HEK293T (cell line): ENCODE results near the gene CHAF1A.

Experiments
- CTCF ChIA-PET: fragments of 350-600 bp; formaldehyde crosslinking; extraction: SDS; loops from one replicate; lab custom pipeline; 2021; ENCODE audit warnings: antibody characterized with exemption, inconsistent platforms; lab: Yijun Ruan, JAX
- POLR2A ChIA-PET: fragments of 350-600 bp; formaldehyde crosslinking; extraction: SDS; loops from one replicate; lab custom pipeline; 2020; ENCODE audit warnings: antibody characterized with exemption, inconsistent platforms; lab: Yijun Ruan, JAX
- DNase-seq: peaks from one replicate; pipeline ENCODE4 v3.0.0; 2012; ENCODE audit warnings: mixed read lengths; ENCODE audit errors: extremely low spot score
- ARNT ChIP-seq: fragments of 450-650 bp; IDR thresholded peaks from 2 replicates; pipeline ENCODE4 v1.6.1; 2017; ENCODE audit warnings: mild to moderate bottlenecking
- BHLHE40 ChIP-seq: fragments of 450-650 bp; IDR thresholded peaks from 2 replicates; pipeline ENCODE4 v1.6.1; 2016; ENCODE audit warnings: mild to moderate bottlenecking, moderate library complexity, borderline replicate concordance
- CTBP1 ChIP-seq: fragments of 450-650 bp; IDR thresholded peaks from 2 replicates; pipeline ENCODE4 v1.6.1; 2016; ENCODE audit warnings: borderline replicate concordance
- ELF4 ChIP-seq: fragments of 450-650 bp; IDR thresholded peaks from 2 replicates; pipeline ENCODE4 v1.6.1; 2017; ENCODE audit warnings: antibody characterized with exemption
- FOXA1 ChIP-seq: fragments of 450-650 bp; IDR thresholded peaks from 2 replicates; pipeline ENCODE4 v1.6.1; 2016; ENCODE audit warnings: mild to moderate bottlenecking
- FOXK2 ChIP-seq: fragments of 450-650 bp; IDR thresholded peaks from 2 replicates; pipeline ENCODE4 v1.6.1; 2016; ENCODE audit warnings: mild to moderate bottlenecking
- FOXM1 ChIP-seq: fragments of 450-650 bp; IDR thresholded peaks from 2 replicates; pipeline ENCODE4 v1.6.1; 2017; ENCODE audit warnings: mild to moderate bottlenecking, borderline replicate concordance
- HDGF ChIP-seq: fragments of 450-650 bp; IDR thresholded peaks from 2 replicates; pipeline ENCODE4 v1.6.1; 2017; ENCODE audit warnings: antibody characterized with exemption, borderline replicate concordance
- L3MBTL2 ChIP-seq: fragments of 450-650 bp; conservative IDR thresholded peaks from 2 replicates; pipeline ENCODE4 v1.6.1; 2016; ENCODE audit warnings: mild to moderate bottlenecking
- LEF1 ChIP-seq: fragments of 450-650 bp; IDR thresholded peaks from 2 replicates; pipeline ENCODE4 v1.6.1; 2017; ENCODE audit warnings: mild to moderate bottlenecking, borderline replicate concordance
- NFRKB ChIP-seq: fragments of 450-650 bp; IDR thresholded peaks from 2 replicates; pipeline ENCODE4 v1.6.1; 2016; ENCODE audit warnings: mild to moderate bottlenecking, moderate library complexity
- SP1 ChIP-seq: fragments of 450-650 bp; IDR thresholded peaks from 2 replicates; pipeline ENCODE4 v1.6.1; 2017
- SUZ12 ChIP-seq: fragments of 450-650 bp; IDR thresholded peaks from 2 replicates; pipeline ENCODE4 v1.6.1; 2016; ENCODE audit warnings: mild to moderate bottlenecking
- TARDBP ChIP-seq: fragments of 450-650 bp; IDR thresholded peaks from 2 replicates; pipeline ENCODE4 v1.6.1; 2016
- ZNF384 ChIP-seq: fragments of 450-650 bp; IDR thresholded peaks from 2 replicates; pipeline ENCODE4 v1.6.1; 2016
- TF ChIP-seq, protein P1 (sequence below): fragments of 450-650 bp; IDR thresholded peaks from 2 replicates; pipeline ENCODE4 v1.6.1; 2016

CHAF1A gene

DNA sequence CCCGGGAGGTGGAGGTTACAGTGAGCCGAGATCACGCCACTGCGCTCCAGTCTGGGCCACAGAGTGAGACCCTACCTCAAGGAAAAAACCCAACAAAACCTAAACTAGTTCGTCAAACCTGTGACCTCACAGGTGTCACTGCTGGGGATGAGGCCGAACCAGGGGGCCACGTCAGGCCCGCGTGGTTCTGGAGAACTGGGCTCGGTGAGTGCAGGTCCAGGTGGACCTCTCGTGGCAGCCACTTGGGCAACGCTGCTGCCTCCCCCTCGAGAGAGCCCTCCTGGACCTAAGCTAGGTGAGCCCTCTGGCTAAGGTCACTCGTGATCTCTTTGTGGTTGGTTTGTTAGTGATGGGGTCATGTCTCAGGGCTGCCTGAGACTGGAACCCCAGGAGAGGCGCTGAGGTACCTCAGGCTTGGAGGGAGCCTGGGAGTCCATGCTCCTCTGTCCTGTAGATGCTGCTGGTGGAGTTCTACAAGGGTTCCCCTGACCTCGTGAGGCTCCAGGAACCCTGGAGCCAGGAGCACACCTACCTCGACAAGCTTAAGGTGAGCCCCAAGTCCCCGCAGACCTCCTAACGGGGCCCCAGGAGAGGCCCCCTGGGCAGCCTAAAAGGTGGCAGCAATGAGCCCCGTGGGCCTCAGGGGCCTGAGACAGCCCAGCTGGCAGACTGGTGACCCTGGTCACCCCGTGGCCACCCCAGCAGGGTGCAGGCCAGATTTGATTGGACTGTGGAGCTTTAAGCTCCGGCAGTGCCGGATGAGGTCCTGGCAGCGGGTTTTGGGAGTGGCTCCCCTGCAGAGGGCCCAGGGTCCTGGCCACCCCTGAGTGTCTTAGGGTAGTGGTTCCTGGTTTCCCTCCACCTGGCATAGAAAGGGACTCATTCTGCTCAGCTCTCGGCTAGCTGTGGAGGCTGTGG lies 43.5 kb upstream of the CHAF1A start:
- DNase-seq = no peak
- TF ChIP-seq CTBP1 = no peak
- no peak for TF ChIP-seq SUZ12
- no peak for TF ChIP-seq ELF4
- TF ChIP-seq FOXM1 = no peak
- TF ChIP-seq BHLHE40 = no peak
- no peak for TF ChIP-seq LEF1
- no peak for TF ChIP-seq FOXA1
- TF ChIP-seq, protein P1, sequence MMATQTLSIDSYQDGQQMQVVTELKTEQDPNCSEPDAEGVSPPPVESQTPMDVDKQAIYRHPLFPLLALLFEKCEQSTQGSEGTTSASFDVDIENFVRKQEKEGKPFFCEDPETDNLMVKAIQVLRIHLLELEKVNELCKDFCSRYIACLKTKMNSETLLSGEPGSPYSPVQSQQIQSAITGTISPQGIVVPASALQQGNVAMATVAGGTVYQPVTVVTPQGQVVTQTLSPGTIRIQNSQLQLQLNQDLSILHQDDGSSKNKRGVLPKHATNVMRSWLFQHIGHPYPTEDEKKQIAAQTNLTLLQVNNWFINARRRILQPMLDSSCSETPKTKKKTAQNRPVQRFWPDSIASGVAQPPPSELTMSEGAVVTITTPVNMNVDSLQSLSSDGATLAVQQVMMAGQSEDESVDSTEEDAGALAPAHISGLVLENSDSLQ = no peak
- TF ChIP-seq L3MBTL2 = no peak
- ChIA-PET POLR2A (interaction anchor here (4.1 kb wide), 1 partner anchor 16 kb away, joined by 17 read pairs; the partner anchor contains the start of gene MPND), CTCF (interaction anchor here (1.0 to 1.1 kb wide), 2 partner anchors 91 to 92 kb away, joined by 3 to 5 read pairs; no protein-coding TSS in a partner anchor)

- DNase-seq = no peak
- TF ChIP-seq ARNT (no peak), CTBP1 (no peak), L3MBTL2 (no peak), SP1 (no peak), SUZ12 (no peak), TARDBP (no peak), BHLHE40 (no peak)
- CTCF ChIA-PET = interaction anchor here (0.6 kb wide), 1 partner anchor 65 kb away, joined by 3 read pairs; no protein-coding TSS in a partner anchor
- POLR2A ChIA-PET = interaction anchor here (4.1 kb wide), 1 partner anchor 16 kb away, joined by 17 read pairs; the partner anchor contains the start of gene MPND
These were observed 42.8 kb upstream of the CHAF1A start for GRCh38 chr19:4359627-4360000.

DNA sequence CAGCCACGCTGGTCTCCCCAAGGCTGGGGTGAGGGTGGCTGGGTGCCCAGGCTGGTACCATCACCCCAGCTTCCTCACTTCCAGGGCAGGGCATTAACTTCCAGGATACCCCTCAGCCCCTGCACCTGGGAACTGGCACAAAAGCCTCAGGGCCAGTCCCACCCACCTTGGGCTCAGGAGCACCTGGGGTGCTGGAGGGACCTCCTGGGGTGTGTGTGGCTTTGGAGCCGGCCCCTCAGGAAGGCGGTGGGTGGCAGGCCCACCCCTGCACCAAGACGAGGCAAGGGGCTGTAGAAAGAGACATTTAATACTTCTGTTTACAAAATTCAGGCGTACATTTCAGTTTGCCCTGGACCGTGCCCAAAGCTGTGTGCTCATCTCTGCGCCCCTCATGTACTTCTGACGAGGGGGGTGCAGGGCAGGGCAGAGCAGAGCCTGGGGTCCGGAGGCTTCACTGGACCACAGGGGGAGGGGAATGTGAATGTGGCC lies 42.3 kb upstream of the CHAF1A start:
- TF ChIP-seq TARDBP (no peak), ELF4 (no peak), SP1 (no peak), HDGF (no peak), CTBP1 (no peak), FOXA1 (no peak), L3MBTL2 (no peak), ZNF384 (no peak), LEF1 (no peak), SUZ12 (no peak), FOXK2 (no peak)
- CTCF ChIA-PET = interaction anchor here (0.6 kb wide), 1 partner anchor 64 kb away, joined by 3 read pairs; no protein-coding TSS in a partner anchor
- DNase-seq = no peak
- POLR2A ChIA-PET = interaction anchor here (4.1 kb wide), 1 partner anchor 17 kb away, joined by 17 read pairs; the partner anchor contains the start of gene MPND

- no peak for DNase-seq
These were observed 41.7 kb upstream of the CHAF1A start for GRCh38 chr19:4360641-4361151.

DNA sequence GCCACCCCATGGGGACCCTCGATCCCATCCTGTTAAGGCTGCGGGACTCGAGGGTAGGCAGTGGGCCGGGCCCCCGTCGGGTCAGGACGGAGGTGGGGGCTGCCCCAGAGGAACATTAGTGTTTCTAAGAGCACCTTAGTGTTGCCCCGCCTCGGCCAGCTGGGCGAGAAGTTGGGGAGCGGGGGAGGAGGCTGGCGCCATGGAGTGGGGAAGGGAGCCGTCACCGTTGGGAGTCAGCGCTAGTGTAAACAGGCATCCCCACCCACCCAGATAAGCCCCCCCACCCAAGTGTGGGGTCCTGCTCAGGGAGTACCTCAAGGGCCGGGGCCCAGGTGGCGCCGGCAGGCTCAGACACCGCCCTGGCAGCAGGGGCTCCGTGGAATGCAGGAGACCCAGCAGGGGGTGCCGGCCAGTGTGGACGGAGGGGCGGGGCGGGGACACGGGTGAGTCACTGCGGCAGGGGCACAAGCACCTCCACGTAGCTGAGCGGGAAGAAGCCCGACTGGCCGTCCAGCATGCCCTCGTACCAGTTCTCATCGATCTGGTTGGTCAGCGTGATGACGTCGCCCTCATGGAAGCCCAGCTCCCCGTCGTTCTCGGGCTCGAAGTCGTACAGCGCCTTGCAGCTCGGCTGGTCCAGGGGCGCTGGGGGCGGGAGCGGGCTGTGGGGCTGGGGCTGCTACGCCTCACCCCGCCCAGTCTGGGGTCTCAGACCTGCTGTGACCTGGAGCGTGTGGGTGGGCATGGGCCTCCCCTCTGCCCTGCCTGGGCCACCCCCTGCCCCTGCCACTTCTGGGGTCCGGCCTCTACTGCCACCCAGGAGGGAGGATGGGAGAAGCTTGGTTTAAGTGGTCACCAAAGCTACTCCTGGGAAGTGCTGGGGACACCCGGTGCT lies 41.0 kb upstream of the CHAF1A start:
- ChIA-PET CTCF (interaction anchor here (1.0 to 1.8 kb wide), 3 partner anchors 9 to 94 kb away, joined by 3 to 7 read pairs (median 5); partner anchors contain the start of gene SH3GL1), POLR2A (interaction anchor here (1.9 to 4.1 kb wide), 2 partner anchors 18 to 19 kb away, joined by 8 to 17 read pairs; partner anchors contain the start of gene MPND)
- no peak for TF ChIP-seq TARDBP
- TF ChIP-seq FOXM1 = no peak
- TF ChIP-seq ZNF384 = no peak
- TF ChIP-seq SUZ12 = no peak
- no peak for TF ChIP-seq FOXK2
- no peak for TF ChIP-seq L3MBTL2
- TF ChIP-seq LEF1 = no peak
- no peak for TF ChIP-seq FOXA1
- TF ChIP-seq CTBP1 = no peak
- TF ChIP-seq SP1 = no peak
- TF ChIP-seq NFRKB = no peak
- no peak for TF ChIP-seq ARNT
- TF ChIP-seq, protein P1 = no peak
- DNase-seq = no peak

More at GRCh38 chr19:4360641-4361151, 41.7 kb upstream of the CHAF1A start:
- ChIA-PET POLR2A (interaction anchor here (4.1 kb wide), 1 partner anchor 17 kb away, joined by 17 read pairs; the partner anchor contains the start of gene MPND), CTCF (interaction anchor here (1.7 kb wide), 1 partner anchor 8 kb away, joined by 7 read pairs; no protein-coding TSS in a partner anchor)
- TF ChIP-seq, protein P1 = no peak
- TF ChIP-seq CTBP1 = no peak
- TF ChIP-seq SUZ12 = no peak
- TF ChIP-seq NFRKB = no peak
- no peak for TF ChIP-seq ZNF384
- no peak for TF ChIP-seq SP1
- TF ChIP-seq ELF4 = no peak
- no peak for TF ChIP-seq HDGF
- TF ChIP-seq ARNT = no peak
- no peak for TF ChIP-seq BHLHE40
